Left lobe of liver (tissue), 2 donors: ENCODE measurements around the gene RGL1. TPM values are rescaled to one million over a fixed set of nuclear protein-coding genes. Genes with fewer than 3 reads are reported as not detected.
A peak's percentile ranks its signal among the peaks of the same experiment; 100 is the strongest.

Experiments used
- ATAC-seq: fragments of 200-7000 bp; cut with Tn5 transposase; one replicate; pipeline ENCODE4 v1.9.1; 2020; ENCODE audit warnings: mild to moderate bottlenecking, moderate library complexity
- DNase-seq: peaks from one replicate; pipeline ENCODE4 v3.0.0-alpha.2; 2020; ENCODE audit warnings: low spot score
- total RNA-seq: library from RNA; stranded (reverse); gene quantifications from one replicate; pipeline ENCODE4 v1.2.1, GENCODE V29; 2021
- donor health status: DM: no; HTN: no; CAD: no; lungs with moderate emphysema.
- donor health status: DM: no; HTN: yes; CAD: no.

RGL1 gene
- total RNA-seq, 1 donor from 2014 or later, result 5.9 TPM

DNA sequence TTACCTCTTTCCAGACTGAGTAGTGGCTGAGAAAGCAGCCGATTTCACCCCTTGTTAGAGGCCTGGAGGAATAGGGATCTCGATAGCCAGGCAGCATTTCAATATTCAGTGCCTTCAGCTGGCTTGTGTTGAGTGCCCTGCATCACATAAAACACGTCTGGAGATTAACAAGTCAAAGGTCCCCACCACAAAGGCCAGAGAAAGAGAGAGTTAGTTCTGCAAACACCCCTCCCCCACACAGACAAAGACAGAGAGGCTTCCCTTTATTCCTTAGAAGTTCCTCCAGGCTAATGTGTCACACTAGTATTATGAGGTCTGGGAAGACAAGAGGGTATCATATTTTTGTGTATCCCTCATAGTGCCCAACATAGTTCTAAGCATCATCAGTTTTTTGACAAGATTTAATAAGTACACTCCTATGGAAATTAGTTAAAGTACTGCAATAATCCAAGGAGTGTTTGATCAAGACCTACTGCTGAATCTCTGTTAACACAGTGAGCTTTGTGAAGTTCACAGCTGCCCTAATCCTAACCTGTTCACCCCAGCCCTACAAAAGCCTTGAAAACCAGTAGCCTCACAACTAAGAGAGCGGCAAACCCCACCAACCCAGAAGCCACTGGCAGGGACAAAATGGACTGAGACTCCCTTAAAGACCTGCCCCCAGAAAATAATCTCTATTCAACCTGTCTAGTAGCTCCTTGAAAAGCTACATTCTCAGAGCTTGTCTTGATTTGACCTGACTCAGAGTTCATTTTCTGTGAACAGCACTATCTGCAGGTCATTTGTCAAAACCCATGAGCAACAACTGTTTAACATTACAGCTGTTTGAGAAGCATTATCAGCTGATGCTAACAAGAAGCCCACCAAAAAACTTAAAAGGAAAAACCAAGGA lies 140.8 kb downstream of the RGL1 start:
- ATAC-seq (no peak), DNase-seq (no peak)

DNA sequence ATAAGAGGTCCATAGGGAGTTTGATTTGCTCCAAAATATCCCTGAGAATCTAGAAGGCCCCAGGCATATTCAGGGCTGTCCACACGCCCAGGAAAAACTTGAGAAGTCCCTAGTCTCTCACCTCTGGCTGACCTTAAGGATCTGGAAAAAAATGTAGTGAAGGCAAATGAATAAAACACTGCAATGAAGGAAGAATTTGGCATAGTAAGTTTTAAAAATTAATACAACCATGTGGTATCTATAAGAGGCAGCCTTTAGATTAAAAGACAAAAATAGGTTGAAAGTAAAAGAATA lies 141.3 kb downstream of the RGL1 start:
- DNase-seq (no peak), ATAC-seq (no peak)

DNA sequence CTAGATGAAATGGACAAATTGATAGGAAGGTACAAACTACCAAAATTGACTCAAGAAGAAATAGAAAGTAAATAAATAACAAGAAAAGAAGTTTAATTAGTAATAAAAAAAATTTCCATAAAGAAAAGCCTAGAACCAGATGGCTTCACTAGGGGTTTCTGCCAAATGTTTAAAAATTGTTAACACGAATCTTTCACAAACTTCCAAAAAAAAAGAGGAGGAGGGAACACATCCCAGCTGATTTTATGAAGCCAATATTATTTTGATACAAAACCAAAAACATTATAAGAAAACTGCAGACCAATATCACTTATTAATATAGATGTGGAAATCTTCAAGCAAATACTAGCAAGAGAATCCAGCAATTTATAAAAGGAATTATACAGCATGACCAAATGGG lies 143.1 kb downstream of the RGL1 start:
- DNase-seq (no peak), ATAC-seq (no peak)

DNA sequence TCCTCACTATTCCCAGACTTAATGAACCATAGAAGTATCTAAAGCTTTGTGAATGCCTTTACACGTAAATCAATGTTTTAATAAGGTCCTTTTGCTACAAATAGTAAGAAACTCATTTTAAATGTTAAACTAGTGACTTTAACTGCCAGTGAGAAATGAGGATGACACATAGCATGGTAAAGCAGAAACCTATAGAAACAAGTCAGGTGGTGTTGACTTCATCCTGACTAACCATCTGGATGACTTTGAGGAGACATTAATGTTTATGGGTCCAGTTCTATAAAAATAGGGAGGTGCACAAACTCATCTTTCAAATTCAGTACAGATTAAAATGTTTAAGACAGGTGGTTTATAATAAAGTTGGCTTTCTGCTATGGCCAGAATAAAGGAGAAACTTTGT lies 147.2 kb downstream of the RGL1 start:
- DNase-seq (no peak), ATAC-seq (no peak)

DNA sequence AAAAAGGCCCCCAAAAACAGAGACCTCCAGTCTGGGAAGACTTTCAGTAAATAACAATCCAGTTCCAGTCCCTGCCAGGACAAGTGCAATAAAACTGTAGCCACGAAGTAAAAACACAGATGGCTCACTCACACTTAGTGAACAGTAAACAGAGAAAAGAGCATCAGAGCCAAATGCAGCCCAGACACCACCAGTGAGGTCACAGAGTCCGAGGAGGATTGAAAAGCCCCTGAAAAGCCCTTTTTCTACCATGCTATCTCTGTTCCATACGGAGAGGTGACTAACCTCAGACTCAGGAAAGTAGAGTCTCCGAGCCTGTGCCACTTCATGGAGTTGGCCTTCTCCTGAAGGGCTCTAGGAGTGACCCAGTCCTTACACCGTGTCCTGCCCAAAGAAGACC lies 148.1 kb downstream of the RGL1 start:
- DNase-seq (no peak), ATAC-seq (no peak)

DNA sequence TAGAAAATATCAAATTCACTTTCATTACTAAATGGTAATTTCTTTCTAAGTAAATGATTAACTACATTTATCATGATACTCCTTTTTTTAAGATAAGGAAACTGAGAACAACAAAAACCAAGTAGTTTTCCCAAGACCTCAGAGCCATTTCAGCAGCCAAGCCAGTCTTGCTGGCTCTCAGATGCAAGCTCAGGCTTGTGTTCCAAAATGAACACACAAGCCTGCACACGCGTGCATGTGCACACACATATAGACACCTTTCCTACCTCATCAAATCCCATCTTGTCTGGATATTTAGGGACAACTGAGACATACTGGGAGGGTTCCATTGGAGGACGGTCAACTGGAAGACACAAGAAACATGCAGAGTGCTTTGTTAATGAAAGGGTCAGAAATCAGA lies 149.6 kb downstream of the RGL1 start:
- no peak for DNase-seq

DNA sequence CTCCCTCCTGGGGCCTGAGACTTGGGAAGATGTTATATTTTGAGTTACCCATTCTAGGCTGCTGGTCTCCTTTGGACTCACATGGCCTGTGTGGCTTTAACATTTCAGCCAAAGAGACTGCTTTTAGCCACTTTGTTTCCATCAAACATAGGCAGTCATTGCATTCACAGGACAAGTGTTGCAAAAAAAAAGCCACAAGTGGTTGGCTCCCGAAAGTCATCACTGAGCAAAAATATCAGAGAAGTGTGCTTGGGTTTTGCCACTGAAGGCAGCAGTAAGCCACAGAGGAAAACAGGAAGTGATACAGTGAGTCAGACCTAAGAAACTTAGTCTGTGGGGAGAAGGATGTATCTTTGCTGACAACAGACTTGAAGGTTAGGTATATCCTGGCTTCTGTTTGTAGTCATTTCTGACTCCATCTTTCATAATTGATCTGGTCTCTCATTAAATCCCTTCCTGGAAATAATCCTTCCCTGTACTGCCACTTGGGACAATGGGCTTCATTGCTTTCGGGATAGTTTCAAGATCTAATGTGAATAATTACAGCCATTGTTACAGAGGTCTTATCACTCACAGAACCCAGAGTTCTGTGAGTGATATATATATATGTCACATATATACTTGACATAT lies 151.8 kb downstream of the RGL1 start:
- no peak for DNase-seq
- peak; percentile 52 for ATAC-seq

More for the DNA sequence above, 149.6 kb downstream of the RGL1 start:
- no peak for ATAC-seq

DNA sequence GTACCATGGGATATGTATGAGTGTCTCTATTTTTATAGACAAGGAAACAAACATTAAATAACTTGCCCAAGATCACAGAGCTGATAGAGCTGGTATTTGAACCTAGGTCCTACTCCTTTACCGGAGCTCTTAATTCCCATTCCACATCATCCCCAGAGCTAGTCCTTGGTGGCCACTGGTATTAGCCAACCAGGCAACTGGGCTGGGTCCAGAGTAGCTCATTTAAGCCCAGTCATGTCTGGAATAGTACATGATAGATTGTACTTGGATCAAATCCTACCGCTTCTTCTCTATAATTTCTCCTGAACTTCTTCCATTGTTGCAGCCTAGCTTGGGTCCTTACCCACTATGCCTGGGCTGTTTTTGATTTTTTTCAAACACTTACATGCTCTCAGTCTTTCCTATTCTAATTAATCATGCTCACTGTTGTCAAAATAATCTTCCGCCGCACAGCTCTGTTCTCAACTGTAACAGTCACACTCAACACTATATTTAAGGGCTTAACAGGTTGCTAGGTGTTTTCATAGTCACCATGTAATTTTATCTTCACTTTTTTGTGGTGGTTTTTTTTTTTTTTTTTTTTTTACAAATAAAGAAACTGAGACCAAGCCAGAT lies 152.4 kb downstream of the RGL1 start:
- DNase-seq (no peak), ATAC-seq (no peak)

DNA sequence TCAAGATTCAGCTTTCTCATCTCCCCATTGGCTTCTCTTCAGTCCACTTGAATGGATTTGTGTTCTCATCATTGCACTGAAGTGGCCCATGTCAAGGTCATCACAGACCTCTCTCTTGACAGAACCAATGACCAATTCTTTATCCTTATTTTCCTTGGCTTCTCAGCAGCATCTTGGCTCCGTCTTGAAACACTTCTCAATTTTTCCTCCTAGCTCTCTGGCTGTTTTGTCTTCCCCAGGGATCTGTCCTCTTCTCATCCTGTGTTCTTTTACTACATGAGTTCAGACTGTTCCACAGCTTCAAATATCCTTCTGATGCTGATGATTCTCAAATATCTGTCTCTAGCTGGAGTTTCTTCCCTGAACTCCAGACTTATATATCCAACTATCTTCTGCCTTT lies 154.0 kb downstream of the RGL1 start:
- DNase-seq (no peak), ATAC-seq (no peak)

DNA sequence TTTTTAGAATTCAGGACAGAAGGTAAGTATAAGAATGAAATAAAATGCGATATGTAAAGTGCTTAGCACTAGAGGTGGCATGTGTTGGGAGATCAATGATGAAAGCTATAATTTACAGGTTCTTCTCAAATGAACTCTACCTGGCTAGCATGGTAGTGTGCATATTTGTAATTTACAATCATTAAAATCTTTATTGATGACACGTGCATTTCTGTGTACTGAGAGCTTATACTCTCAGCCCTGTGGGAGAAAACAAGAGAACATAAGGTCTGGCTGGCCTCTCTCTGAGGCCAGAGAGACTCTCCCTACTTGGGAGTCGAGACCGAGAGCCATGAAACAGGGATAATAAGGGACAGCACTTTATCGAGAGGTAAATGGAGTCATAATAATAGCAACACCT lies 156.2 kb downstream of the RGL1 start:
- no peak for DNase-seq
- no peak for ATAC-seq

DNA sequence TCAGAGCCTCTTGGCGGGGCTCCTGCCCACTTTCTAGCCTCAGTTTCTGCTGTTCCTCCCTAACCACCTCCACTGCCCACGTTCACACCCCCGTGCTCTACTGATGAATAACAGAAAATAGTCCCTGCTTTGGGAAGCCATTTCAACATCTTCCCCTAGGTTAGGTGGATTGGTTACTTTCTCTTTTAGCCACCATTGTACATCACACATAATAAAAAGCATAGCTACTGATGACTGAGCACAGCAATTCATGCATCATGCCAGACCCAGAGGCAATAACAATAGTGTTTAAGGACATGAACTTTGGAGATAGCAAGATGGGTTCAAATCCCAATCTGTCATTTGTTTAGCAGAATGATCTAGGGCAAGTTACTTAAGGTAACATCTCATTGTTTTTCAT lies 158.0 kb downstream of the RGL1 start:
- DNase-seq, result no peak
- no peak for ATAC-seq

DNA sequence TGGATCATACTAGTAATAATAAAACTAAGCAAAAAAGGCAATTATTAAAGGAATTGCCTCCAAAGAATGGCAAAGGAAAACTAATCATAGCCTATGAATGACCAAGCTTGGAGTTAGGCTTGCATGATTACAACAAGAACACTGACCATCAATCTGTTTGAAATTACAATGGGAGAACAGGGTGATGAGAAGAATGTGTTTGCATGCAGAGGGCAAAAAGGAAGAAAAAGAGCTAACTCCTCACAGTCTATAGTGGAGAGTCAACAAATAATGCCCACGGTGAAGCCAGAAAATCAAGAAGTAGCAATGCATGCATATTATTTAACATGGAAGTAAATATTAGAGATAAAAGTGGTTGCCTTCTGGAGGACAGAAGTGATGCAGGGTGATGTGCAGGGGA lies 160.8 kb downstream of the RGL1 start:
- no peak for ATAC-seq

DNA sequence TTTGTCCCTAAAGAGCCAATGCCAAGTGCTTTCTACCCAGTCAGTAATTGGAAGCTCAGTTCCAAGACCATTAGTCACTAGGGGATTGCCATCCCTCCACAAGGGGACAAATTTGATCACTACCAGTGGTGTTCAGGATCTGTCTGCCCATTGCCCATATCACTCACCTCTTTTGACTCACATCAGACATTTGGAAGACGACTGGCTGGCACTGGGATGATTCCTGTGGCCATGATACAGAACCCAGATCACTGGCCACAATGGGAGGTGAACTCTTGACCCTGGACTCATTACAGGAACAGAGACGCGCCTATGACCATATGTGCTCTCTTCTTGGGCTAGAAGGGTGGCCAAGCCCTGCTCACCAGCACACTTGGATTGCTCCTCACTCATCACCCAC lies 161.6 kb downstream of the RGL1 start:
- DNase-seq, result no peak
- no peak for ATAC-seq

More for the DNA sequence above, 160.8 kb downstream of the RGL1 start:
- no peak for DNase-seq

DNA sequence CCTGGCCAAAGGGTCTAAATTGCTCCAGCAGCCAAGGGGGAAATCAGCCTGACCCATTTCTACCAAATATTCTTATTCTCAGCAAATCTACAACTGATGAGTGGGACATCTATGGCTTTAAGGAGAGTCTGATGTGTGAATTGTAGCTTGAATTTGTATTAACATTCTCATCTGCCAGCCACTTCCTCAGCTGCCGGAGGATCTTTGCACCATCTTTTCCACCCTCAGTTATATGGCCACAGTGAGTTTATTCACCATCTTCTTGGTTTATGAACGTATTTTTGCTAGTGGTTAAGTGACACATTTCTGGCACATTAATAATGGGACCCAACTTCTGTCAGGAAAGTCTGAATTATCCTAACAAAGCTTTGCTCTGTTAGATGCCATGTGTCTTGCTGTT lies 163.0 kb downstream of the RGL1 start:
- ATAC-seq, result no peak

DNA sequence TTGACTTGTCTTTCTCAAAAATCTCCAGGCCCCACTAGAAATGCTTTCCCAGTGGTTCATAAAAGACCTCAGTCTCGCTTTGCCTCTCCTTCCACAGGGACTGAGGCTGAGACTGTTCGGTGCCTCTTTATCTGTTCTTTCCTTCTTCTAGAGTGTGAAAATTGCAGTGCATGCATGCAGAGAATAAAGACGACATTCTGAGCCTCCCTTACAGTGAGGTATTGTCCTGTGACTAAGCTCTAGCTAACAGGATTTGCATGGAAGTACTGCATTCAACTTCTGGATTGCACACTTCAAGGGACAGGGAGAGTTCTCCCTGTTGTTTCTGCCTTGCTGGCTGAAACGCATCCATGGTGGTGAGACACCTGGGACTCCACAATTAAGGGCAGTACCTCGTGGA lies 163.5 kb downstream of the RGL1 start:
- no peak for ATAC-seq

More for the DNA sequence above, 163.0 kb downstream of the RGL1 start:
- no peak for DNase-seq

DNA sequence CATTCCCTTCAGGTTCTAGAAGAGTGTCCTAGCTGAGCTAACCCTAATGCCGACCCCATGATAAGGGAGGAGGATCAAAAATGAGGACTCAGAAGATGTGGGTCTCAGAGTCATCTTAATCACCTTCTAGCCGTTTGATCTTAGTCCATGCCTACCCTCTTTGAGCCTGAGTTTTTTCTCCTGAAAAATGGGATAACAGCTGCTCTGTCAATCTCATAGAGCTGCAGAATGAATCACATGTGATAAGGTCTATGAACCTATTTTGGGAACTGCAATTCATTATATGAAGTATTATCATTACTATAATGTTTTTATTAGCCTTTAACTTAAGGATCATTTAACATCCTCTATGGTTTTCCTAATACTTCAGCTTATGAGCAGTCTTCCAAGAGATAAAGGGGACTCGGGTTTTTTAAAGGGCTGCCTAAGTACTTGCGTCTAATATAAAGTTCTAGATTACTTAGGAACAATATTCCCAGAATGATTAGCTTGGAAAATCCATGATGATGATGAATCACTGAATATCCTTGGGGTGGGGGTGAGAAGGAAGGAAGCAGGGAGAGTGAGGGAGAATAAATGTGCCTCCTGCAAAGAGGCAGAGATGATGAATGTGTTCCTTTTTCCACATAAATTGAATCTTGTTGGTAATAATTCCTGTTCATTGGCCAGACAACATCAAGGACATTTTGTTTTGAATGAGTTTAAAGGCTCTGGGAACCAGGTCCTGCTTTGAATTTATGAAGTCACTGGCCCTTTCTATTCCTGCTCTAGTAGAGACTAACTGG lies 165.8 kb downstream of the RGL1 start:
- DNase-seq (no peak), ATAC-seq (no peak)

More for the DNA sequence above, 163.5 kb downstream of the RGL1 start:
- no peak for DNase-seq

DNA sequence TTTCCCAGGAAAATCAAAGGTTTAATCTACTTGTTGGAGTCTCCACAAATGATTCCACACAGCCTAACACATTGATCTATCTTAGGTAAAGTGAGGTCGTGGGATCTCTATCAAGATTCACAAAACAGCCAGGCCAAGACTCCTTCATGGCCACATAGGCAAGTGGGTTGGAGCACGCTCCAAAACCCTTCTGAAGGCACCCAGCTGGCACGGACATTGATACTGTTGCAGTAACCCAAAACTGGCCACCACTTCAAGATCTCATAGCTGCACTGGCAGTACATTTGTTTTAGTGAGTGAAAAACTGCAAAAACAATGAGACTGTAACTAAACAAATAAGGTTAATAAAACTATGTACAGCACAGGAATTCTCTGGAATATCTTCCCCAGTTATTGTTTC lies 170.7 kb downstream of the RGL1 start:
- DNase-seq, result no peak
- ATAC-seq, result no peak

DNA sequence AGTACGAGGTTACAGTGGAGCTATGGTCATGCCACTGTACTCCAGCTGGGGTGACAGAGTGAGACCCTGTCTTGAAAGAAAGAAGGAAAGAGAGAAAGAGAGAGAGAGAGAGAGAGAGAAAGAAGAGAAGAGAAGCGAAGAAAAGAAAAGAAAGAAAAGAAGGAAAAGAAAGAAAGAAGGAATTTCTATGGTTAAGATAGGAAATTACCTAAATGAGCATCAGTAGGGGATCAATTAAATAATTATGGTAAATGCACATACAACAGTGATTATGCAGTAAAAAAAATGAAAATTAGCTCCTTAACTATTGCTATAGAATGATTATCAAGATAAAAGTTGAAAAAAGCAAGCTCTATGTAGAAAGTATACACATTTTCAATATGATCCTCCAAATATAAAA lies 172.8 kb downstream of the RGL1 start:
- DNase-seq, result no peak
- no peak for ATAC-seq
